ENCODE measurements around the gene TFF2.

- TF ChIP-seq, protein P1, sequence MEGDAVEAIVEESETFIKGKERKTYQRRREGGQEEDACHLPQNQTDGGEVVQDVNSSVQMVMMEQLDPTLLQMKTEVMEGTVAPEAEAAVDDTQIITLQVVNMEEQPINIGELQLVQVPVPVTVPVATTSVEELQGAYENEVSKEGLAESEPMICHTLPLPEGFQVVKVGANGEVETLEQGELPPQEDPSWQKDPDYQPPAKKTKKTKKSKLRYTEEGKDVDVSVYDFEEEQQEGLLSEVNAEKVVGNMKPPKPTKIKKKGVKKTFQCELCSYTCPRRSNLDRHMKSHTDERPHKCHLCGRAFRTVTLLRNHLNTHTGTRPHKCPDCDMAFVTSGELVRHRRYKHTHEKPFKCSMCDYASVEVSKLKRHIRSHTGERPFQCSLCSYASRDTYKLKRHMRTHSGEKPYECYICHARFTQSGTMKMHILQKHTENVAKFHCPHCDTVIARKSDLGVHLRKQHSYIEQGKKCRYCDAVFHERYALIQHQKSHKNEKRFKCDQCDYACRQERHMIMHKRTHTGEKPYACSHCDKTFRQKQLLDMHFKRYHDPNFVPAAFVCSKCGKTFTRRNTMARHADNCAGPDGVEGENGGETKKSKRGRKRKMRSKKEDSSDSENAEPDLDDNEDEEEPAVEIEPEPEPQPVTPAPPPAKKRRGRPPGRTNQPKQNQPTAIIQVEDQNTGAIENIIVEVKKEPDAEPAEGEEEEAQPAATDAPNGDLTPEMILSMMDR (IDR thresholded peaks at IDR 0.05): no peak
- TF ChIP-seq REST (IDR thresholded peaks at IDR 0.05; ENCODE audit: insufficient read depth in 1 of 2, low read depth in 2 of 2, low read length in 1 of 2) (no peak), POLR2AphosphoS5 (IDR thresholded peaks at IDR 0.05; ENCODE audit: low read depth, low read length) (no peak)
Measured at GRCh38 chr21:42390193-42390592, 39.4 kb upstream of the TFF2 start.

Data from Panc1 (cell line).